T-helper 1 cell treated with Interleukin-12 subunit alpha and Interleukin-12 subunit beta and Interleukin-4 antibody, amounts not matched to agents 30 μg/mL and 1 μg/mL, for 36 hours (primary cell): ENCODE measurements around the gene ACTR8.

Experiments used
- H3K27ac Mint-ChIP-seq: one replicate; pipeline ENCODE4 v1.8.0; 2021; ENCODE audit warnings: mild to moderate bottlenecking, mixed read lengths
- H3K27me3 Mint-ChIP-seq: one replicate; pipeline ENCODE4 v1.8.0; 2021; ENCODE audit warnings: low read depth, mixed read lengths
- H3K36me3 Mint-ChIP-seq: one replicate; pipeline ENCODE4 v1.8.0; 2021; ENCODE audit warnings: low read depth, mixed read lengths
- H3K4me1 Mint-ChIP-seq: one replicate; pipeline ENCODE4 v1.8.0; 2021; ENCODE audit warnings: low read depth, mixed read lengths
- H3K4me3 Mint-ChIP-seq: one replicate; pipeline ENCODE4 v1.8.0; 2021; ENCODE audit warnings: mild to moderate bottlenecking, moderate library complexity, mixed read lengths
- H3K9me3 Mint-ChIP-seq: one replicate; pipeline ENCODE4 v1.8.0; 2021; ENCODE audit warnings: mixed read lengths

ACTR8 gene

GRCh38 chr3:53819163-53819868, 62.6 kb downstream of the ACTR8 start:
- peaks cover 3% of the 10 kb centered on the region for H3K4me1 Mint-ChIP-seq
- no peaks in the 10 kb centered on the region for H3K27me3 Mint-ChIP-seq
- no peaks in the 10 kb centered on the region for H3K9me3 Mint-ChIP-seq
- H3K36me3 Mint-ChIP-seq = no peaks in the 10 kb centered on the region
- no peak overlapping the region for H3K4me3 Mint-ChIP-seq
- no peak overlapping the region for H3K27ac Mint-ChIP-seq

- Mint-ChIP-seq H3K36me3 (no peaks in the 10 kb centered on the region), H3K4me1 (peaks cover 3% of the 10 kb centered on the region), H3K27ac (no peak overlapping the region), H3K4me3 (no peak overlapping the region), H3K9me3 (no peaks in the 10 kb centered on the region), H3K27me3 (no peaks in the 10 kb centered on the region)
Measured at GRCh38 chr3:53818221-53819162, 63.5 kb downstream of the ACTR8 start.

- Mint-ChIP-seq H3K9me3 (no peaks in the 10 kb centered on the region), H3K27ac (no peak overlapping the region), H3K4me3 (no peak overlapping the region)
Measured at GRCh38 chr3:53817809-53818208, 64.1 kb downstream of the ACTR8 start.

GRCh38 chr3:53817211-53817610, 64.7 kb downstream of the ACTR8 start:
- Mint-ChIP-seq H3K4me3 (no peak overlapping the region), H3K27me3 (no peaks in the 10 kb centered on the region), H3K9me3 (no peaks in the 10 kb centered on the region), H3K4me1 (peaks cover 3% of the 10 kb centered on the region), H3K27ac (no peak overlapping the region), H3K36me3 (no peaks in the 10 kb centered on the region)

More at GRCh38 chr3:53817809-53818208, 64.1 kb downstream of the ACTR8 start:
- H3K27me3 Mint-ChIP-seq = no peaks in the 10 kb centered on the region
- peaks cover 3% of the 10 kb centered on the region for H3K4me1 Mint-ChIP-seq
- no peaks in the 10 kb centered on the region for H3K36me3 Mint-ChIP-seq
